Activated CD8-positive, alpha-beta memory T cell treated with anti-CD3 and anti-CD28 coated beads, Interleukin-2, amount 50 U/mL, for 1 hour (primary cell): ENCODE measurements around the gene TARM1.
A peak's percentile ranks its signal among the peaks of the same experiment; 100 is the strongest.

ENCODE experiments used
- DNase-seq: peaks from one replicate; pipeline ENCODE4 v3.0.0-alpha.2; 2020; ENCODE audit errors: extremely low read depth

TARM1 gene

GRCh38 chr19:54081032-54081431 lies at the start of gene TARM1:
TARM1 (minus strand) TSS chr19:54081365; CDS start chr19:54081340, 25 bp downstream.
- DNase-seq = no peak

- no peak for DNase-seq
These were observed 48.4 kb upstream of the TARM1 start for GRCh38 chr19:54129617-54129996.

GRCh38 chr19:54128796-54129616 lies 47.8 kb upstream of the TARM1 start:
- DNase-seq = no peak

DNA sequence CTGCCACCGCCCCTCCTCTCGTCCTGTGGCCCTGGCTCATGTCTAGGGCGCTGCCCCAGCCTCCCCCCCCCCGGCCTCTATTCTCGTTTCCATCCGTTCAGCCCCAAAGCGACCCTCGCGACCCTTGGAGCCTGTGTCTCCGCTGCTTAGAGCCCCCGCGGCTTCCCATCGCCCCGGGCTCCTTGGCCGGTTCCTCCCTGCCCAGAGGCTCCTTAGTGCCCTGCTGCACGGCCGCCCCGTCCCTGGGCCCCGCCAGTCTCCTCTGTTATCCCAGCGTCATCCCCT lies 47.2 kb upstream of the TARM1 start:
- DNase-seq = no peak

DNA sequence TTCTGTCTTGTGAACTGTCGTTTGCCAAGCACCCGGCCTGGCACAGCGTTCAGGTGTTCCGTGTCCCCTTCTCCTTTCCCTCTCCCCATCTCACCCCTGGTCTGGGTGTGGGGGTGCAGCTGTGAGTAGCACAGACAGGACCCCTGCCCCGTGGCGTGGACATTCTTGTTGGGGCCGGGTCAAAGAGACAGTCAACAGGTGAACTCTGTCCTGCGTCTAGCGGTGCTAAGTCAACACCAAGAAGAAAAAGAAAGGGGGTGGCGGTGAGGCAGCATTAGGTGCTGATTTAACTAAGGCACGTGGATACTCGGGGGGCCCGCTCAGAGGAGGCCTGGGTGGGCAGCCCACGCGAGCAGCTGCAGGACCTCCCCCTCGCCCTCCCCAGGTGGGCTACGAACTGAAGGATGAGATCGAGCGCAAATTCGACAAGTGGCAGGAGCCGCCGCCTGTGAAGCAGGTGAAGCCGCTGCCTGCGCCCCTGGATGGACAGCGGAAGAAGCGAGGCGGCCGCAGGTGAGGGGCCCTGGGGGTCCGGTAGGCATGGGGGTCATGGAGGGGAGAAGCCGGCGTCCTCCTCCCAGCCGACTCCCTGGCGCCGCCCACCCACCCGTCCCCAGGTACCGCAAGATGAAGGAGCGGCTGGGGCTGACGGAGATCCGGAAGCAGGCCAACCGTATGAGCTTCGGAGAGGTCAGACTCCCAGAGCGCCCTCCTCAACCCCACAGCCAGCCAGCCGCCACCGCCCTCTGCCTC lies 46.7 kb upstream of the TARM1 start:
- DNase-seq = no peak

DNA sequence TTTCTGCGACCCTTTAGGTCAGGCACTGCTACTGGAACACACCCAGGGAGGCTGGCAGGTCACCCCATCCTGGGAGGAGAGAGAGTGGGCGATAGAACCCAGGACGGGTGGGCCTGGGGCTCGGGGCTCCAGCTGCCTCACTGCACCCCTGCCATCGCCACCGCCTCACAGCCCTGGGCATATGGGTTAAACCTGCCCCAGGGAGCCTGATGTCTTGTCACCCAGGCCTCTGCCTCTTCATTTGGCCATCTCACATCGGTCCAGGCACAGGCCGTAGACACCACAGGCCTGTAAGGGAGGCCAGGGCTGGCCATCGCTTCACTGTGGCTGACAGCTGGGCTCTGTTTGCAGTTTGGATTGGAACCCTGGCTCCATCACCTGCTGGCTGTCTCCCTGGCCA lies 44.5 kb upstream of the TARM1 start:
- no peak for DNase-seq

- no peak for DNase-seq
These were observed 43.2 kb upstream of the TARM1 start for GRCh38 chr19:54124393-54124792.

GRCh38 chr19:54123682-54124081 lies 42.5 kb upstream of the TARM1 start:
- no peak for DNase-seq

GRCh38 chr19:54121259-54121658 lies 40.1 kb upstream of the TARM1 start:
- no peak for DNase-seq

- DNase-seq = peak; percentile 97
These were observed 34.2 kb upstream of the TARM1 start, which contains the start of the genes PRPF31 and TFPT for GRCh38 chr19:54115109-54116063. PRPF31 (plus strand) TSS chr19:54115754; CDS start chr19:54118279, 2,525 bp downstream. TFPT (minus strand) TSS chr19:54115657; CDS start chr19:54115269, 388 bp downstream.

GRCh38 chr19:54114340-54115108 lies 33.4 kb upstream of the TARM1 start:
- DNase-seq = no peak

DNA sequence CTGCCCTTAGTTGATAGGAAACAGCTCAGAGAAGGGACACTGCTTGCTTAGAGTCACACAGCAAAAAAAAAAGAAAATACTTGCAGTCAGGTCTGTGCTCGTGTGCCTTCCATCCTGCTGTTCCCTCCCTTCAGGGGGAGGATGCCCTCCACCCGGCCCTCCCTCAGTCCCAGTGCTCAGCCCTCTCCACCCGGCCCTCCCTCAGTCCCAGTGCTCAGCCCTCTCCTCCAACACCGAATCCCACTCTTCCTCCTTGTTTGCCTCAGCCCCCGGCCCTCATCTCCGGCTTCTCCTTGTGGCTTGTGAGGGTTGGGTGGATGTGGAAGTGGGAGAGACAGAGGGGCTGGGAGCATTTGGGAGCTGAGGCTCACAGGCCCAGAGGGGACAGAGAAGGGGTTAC lies 28.5 kb upstream of the TARM1 start:
- no peak for DNase-seq

GRCh38 chr19:54108496-54108895 lies 27.3 kb upstream of the TARM1 start:
- no peak for DNase-seq

- DNase-seq = no peak
These were observed 26.8 kb upstream of the TARM1 start for GRCh38 chr19:54107876-54108490.

GRCh38 chr19:54106716-54107115 lies 25.6 kb upstream of the TARM1 start:
- DNase-seq = no peak

GRCh38 chr19:54105796-54106195 lies 24.6 kb upstream of the TARM1 start:
- DNase-seq = no peak

DNA sequence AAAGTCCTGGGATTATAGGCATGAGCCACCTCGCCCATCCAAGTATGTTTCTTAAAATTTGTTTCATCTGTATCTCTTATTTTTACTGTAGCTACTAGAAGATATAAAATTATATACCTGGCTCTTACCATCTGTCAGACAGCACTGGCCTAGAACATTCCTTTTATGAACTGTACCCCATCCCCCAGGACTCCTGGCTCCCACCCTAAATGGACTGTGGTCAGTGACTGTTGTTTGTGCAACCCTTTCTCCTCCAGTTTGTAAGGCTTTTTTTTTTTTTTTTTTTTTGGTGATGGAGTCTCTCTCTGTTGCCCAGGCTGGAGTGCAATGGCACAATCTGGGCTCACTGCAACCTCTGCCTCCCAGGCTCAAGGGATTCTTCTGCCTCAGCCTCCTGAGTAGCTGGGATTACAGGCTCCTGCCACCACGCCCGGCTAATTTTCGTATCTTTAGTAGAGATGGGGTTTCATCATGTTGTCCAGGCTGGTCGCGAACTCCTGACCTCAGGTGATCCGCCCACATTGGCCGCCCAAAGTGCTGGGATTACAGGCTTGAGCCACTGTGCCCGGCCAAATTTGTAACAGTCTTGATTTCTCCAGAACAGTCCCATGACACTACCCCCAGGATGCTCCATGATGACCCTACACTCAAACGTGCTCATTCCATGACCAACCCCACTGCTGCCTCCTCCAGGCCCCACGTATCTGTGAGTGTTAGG lies 24.0 kb upstream of the TARM1 start:
- DNase-seq = no peak

DNA sequence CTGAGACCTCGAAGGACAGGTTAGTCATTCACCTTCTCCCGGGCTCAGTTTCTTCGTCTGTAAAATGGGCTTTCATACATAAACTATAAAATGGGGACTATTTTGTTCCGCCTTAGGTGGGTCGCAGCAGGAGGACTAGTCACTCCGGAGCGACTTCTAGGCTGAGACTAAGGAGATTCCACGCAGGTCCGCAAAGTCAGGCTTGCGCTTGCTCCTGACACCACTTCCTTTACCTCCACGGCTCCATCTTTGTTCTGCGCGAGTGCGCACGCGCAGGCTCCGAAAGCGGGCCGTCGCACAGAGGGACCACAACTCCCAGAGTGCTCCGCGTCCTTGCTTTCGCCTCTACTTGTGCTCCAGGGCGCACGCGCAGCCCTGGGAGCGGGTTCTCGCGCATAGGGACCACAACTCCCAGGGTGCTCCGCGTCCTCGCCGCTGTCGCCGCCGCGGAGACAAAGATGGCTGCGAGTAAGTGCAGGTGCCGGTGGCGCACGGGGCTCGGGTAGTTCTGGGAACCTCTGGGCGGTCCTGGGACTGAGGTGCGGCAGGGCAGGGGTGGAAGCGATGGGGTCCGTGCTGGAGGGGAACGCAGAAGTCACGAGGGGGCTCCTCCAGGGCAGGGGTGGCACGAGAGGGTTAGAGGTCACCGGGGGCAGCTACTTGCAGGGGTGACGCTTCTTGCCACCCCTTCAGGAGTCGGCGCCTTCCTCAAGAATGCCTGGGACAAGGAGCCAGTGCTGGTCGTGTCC lies 21.4 kb upstream of the TARM1 start, which contains the start of gene NDUFA3:
Gene NDUFA3, plus strand, starts transcription at position 435 of the 749 bp plus-strand sequence. Its CDS starts 24 bp downstream, at position 459.
- DNase-seq = peak; percentile 88

DNA sequence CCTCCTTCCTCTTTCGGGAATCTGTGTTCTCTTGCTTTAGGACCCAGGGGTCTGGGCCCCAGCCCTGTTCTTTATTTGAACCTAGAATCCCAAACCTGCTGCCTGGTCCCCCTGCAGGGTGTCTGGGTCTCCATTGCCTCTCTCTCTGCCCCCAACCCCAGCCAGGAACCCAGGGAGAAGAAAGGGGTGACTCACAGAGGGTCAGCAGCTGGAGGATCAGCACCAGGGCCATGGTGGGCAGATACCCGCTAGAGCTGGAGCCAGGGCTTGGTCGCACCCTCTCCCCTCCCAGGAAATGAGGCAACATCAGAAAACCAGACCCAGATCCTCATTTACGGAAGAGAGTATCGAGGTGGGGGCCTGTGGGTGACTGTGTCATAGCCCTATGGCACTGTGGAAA lies 19.4 kb upstream of the TARM1 start, which contains the start of gene OSCAR:
Gene OSCAR, minus strand, starts transcription at position 243 of the 400 bp plus-strand sequence. Its CDS starts 11 bp downstream, at position 232.
- no peak for DNase-seq
